OCI-LY7 (cell line): ENCODE data around the gene ELN. TPM values are rescaled to one million over a fixed set of nuclear protein-coding genes. Genes with fewer than 3 reads are reported as not detected.

ENCODE experiments used
- BruUV-seq: library from RNA; stranded (reverse); fragments of 400-500 nt; replicated peaks from 2 replicates; lab custom pipeline; 2021; lab: Mats Ljungman, UMichigan
- CTCF ChIA-PET: fragments of 300-600 bp; sonication (Branson Sonifier 250); formaldehyde crosslinking; loops from one replicate; lab custom pipeline; 2022; ENCODE audit warnings: antibody characterized with exemption; ENCODE audit not compliant: unreplicated experiment; lab: Charles Lee
- POLR2A ChIA-PET: fragments of 300-600 bp; sonication (Branson Sonifier 250); formaldehyde crosslinking; loops from one replicate; lab custom pipeline; 2022; ENCODE audit warnings: antibody characterized with exemption; lab: Charles Lee
- DNase-seq: peaks from one replicate; pipeline ENCODE4 v3.0.0-alpha.2; 2015; ENCODE audit warnings: low spot score
- H2AFZ ChIP-seq: fragments of 200-600 bp; sonication (generic), shearing (Covaris generic); 2 replicates; pipeline ENCODE4 v1.6.1; 2014; ENCODE audit warnings: mild to moderate bottlenecking, antibody characterized with exemption, low read length, moderate library complexity
- H3K27ac ChIP-seq: fragments of 200-600 bp; sonication (generic); 2 replicates; pipeline ENCODE4 v1.5.1; 2014; ENCODE audit warnings: mixed run types, low read depth, mild to moderate bottlenecking, moderate library complexity, low read length, inconsistent platforms; ENCODE audit not compliant: poor library complexity, severe bottlenecking
- H3K36me3 ChIP-seq: fragments of 200-600 bp; sonication (generic); 2 replicates; pipeline ENCODE4 v1.6.1; 2014; ENCODE audit warnings: mild to moderate bottlenecking, antibody characterized with exemption, low read length, moderate library complexity, mixed read lengths; ENCODE audit not compliant: insufficient read depth
- H3K4me1 ChIP-seq: fragments of 200-600 bp; sonication (generic); 2 replicates; pipeline ENCODE4 v1.5.1; 2014; ENCODE audit warnings: mild to moderate bottlenecking, low read length; ENCODE audit not compliant: insufficient read depth, poor library complexity, severe bottlenecking
- H3K4me2 ChIP-seq: fragments of 200-600 bp; sonication (generic); 2 replicates; pipeline ENCODE4 v1.6.1; 2014; ENCODE audit warnings: mild to moderate bottlenecking, low read length
- H3K4me3 ChIP-seq: fragments of 200-600 bp; sonication (generic); 2 replicates; pipeline ENCODE4 v1.5.1; 2014; ENCODE audit warnings: mild to moderate bottlenecking, low read depth, low read length; ENCODE audit not compliant: poor library complexity, severe bottlenecking
- H3K79me2 ChIP-seq: fragments of 200-600 bp; sonication (generic); 2 replicates; pipeline ENCODE4 v1.6.1; 2016; ENCODE audit warnings: low read depth, mild to moderate bottlenecking, low read length, moderate library complexity, mixed read lengths; ENCODE audit not compliant: insufficient read depth
- H3K9me2 ChIP-seq: fragments of 200-600 bp; sonication (generic); 2 replicates; pipeline ENCODE4 v1.6.1; 2016; ENCODE audit warnings: mild to moderate bottlenecking, low read length, mixed read lengths; ENCODE audit not compliant: insufficient read depth
- H3K9me3 ChIP-seq: fragments of 200-600 bp; sonication (generic); 2 replicates; pipeline ENCODE4 v1.6.1; 2014; ENCODE audit warnings: mild to moderate bottlenecking, mixed run types, low read length, mixed read lengths
- H4K20me1 ChIP-seq: fragments of 200-600 bp; sonication (generic); 2 replicates; pipeline ENCODE4 v1.6.1; 2014; ENCODE audit warnings: mild to moderate bottlenecking, antibody characterized with exemption, low read length, moderate library complexity, mixed read lengths; ENCODE audit not compliant: insufficient read depth
- CTCF ChIP-seq: fragments of 200-600 bp; sonication (generic); conservative IDR thresholded peaks from 2 replicates; pipeline ENCODE4 v1.5.1; 2014; ENCODE audit warnings: mild to moderate bottlenecking, antibody characterized with exemption, low read length, moderate library complexity, mixed read lengths
- EZH2phosphoT487 ChIP-seq: fragments of 200-600 bp; sonication (generic); IDR thresholded peaks from 2 replicates; pipeline ENCODE4 v1.6.1; 2018; ENCODE audit warnings: low read depth, borderline replicate concordance, mild to moderate bottlenecking, mixed run types, antibody characterized with exemption, low read length, moderate library complexity, mixed read lengths
- intact Hi-C: fragments of 100-400 bp; cut with micrococcal nuclease; formaldehyde crosslinking; loops from one replicate; pipeline ENCODE4 v1.10.0; 2022; ENCODE audit not compliant: unreplicated experiment
- total RNA-seq, 2 experiments: library from RNA; depleted of rRNA in 1 of 2; stranded (reverse); fragments of >200 nt in 1 of 2; shearing (Covaris generic) in 1 of 2; gene quantifications; 2 replicates each; pipeline ENCODE4 v1.2.3, GENCODE V29; 2014 to 2022

ELN gene
- total RNA-seq, 2 experiments from 2014 or later = not detected

GRCh38 chr7:74104702-74105101, 76.7 kb downstream of the ELN start:
- Histone ChIP-seq H3K9me3 (peaks cover 5% of the 10 kb centered on the region; the same call in 1 of the 2 replicates), H2AFZ (no peak overlapping the region), H3K4me2 (no peak overlapping the region), H3K4me3 (no peak overlapping the region), H4K20me1 (no peaks in the 10 kb centered on the region), H3K79me2 (peaks cover 14% of the 10 kb centered on the region; the same call in 1 of the 2 replicates), H3K9me2 (no peaks in the 10 kb centered on the region), H3K36me3 (peaks cover 85% of the 10 kb centered on the region), H3K27ac (no peak overlapping the region), H3K4me1 (peaks cover 40% of the 10 kb centered on the region)
- TF ChIP-seq CTCF (no peak), EZH2phosphoT487 (no peak)
- BruUV-seq = no TSS peak
- intact Hi-C loops = loop anchor here (5.0 kb wide), 1 partner anchor 363 kb away; no protein-coding TSS in a partner anchor
- POLR2A ChIA-PET = interaction anchor here (0.6 to 1.1 kb wide), 4 partner anchors 18 to 88 kb away, joined by 3 to 6 read pairs (median 3); no protein-coding TSS in a partner anchor
- DNase-seq = no peak
- CTCF ChIA-PET = no interaction called here

- Histone ChIP-seq H3K4me2 (no peak overlapping the region), H3K9me3 (no peaks in the 10 kb centered on the region), H3K27ac (no peak overlapping the region), H2AFZ (no peak overlapping the region), H3K36me3 (peaks cover 90% of the 10 kb centered on the region), H3K79me2 (peaks cover 14% of the 10 kb centered on the region; the same call in 1 of the 2 replicates), H3K4me1 (peaks cover 27% of the 10 kb centered on the region), H4K20me1 (no peaks in the 10 kb centered on the region), H3K4me3 (no peak overlapping the region), H3K9me2 (no peaks in the 10 kb centered on the region)
- BruUV-seq = no TSS peak
- no peak for TF ChIP-seq EZH2phosphoT487
- TF ChIP-seq CTCF = no peak
- intact Hi-C loops = no loop called here
- POLR2A ChIA-PET = no interaction called here
- no peak for DNase-seq
- CTCF ChIA-PET = no interaction called here
Observed at GRCh38 chr7:74105992-74106391, 78.0 kb downstream of the ELN start.

GRCh38 chr7:74106846-74107245, 78.9 kb downstream of the ELN start:
- Histone ChIP-seq H3K9me2 (no peaks in the 10 kb centered on the region), H3K4me3 (no peak overlapping the region), H3K27ac (no peak overlapping the region), H3K9me3 (no peaks in the 10 kb centered on the region), H3K4me1 (peaks cover 19% of the 10 kb centered on the region), H3K36me3 (peaks cover 99% of the 10 kb centered on the region), H3K79me2 (peaks cover 14% of the 10 kb centered on the region; the same call in 1 of the 2 replicates), H3K4me2 (no peak overlapping the region), H2AFZ (no peak overlapping the region), H4K20me1 (no peaks in the 10 kb centered on the region)
- no TSS peak for BruUV-seq
- no peak for DNase-seq
- POLR2A ChIA-PET = interaction anchor here (0.7 to 1.1 kb wide), 2 partner anchors 61 to 68 kb away, joined by 3 to 4 read pairs; no protein-coding TSS in a partner anchor
- intact Hi-C loops = no loop called here
- TF ChIP-seq CTCF = no peak
- TF ChIP-seq EZH2phosphoT487 = no peak
- CTCF ChIA-PET = no interaction called here
